Skeletal muscle satellite cell (primary cell): ENCODE data around the gene ORAI3.

ENCODE experiments used
- H3K27me3 ChIP-seq: 2 replicates; pipeline ENCODE4 v1.7.0; 2013; ENCODE audit warnings: low read length; ENCODE audit not compliant: control insufficient read depth, insufficient read depth
- H3K36me3 ChIP-seq: 2 replicates; pipeline ENCODE4 v1.7.0; 2013; ENCODE audit warnings: mild to moderate bottlenecking, control low read depth, low read length; ENCODE audit not compliant: insufficient read depth
- H3K4me1 ChIP-seq: 2 replicates; pipeline ENCODE4 v1.7.0; 2013; ENCODE audit warnings: low read length; ENCODE audit not compliant: control insufficient read depth, insufficient read depth
- H3K4me2 ChIP-seq: 2 replicates; pipeline ENCODE4 v1.7.0; 2013; ENCODE audit warnings: mild to moderate bottlenecking, low read length
- H3K4me3 ChIP-seq: 2 replicates; pipeline ENCODE4 v1.7.0; 2013; ENCODE audit warnings: low read length
- H3K9ac ChIP-seq: 2 replicates; pipeline ENCODE4 v1.7.0; 2013; ENCODE audit warnings: mild to moderate bottlenecking, low read depth, low read length, moderate library complexity
- H3K9me3 ChIP-seq: replicated peaks from 2 replicates; pipeline ENCODE4 v1.7.0; 2013; ENCODE audit warnings: mild to moderate bottlenecking, control low read depth, low read length

ORAI3 gene

DNA sequence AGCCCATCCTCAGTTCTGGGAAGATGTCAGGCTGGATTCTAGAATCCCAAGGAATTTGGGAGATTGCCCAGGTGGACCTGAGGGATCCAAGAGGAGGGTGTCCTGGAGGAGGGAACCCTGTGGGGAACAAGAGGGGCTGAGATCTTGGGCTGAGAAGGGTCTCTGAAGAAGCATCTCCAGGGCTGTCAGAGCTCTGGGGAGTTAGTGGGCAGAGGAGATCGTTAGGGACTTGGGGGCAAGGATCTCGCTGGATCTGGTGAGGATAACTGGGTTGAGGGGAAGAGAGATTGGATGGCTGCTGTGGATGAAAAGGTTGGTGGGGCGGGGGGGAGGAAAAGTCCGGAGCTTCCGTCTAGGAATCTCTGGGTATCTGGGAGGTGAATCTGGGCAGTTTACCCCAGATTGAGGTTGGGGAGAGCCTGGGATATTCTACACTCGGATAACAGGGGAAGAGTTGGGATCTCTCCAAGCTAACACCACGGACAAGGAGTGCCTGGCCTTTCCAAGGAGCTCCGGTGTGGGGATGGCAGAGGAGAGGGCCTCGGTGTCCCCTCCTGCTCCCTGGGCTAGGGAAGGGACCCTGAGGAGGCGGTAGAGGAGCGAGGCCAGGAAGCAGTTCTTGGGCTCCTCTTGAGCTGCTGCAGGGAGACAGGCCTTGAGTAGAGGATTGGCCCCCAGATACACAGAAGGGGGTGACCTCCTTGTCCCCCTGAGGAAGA lies 23.8 kb upstream of the ORAI3 start:
- H3K36me3 ChIP-seq = peaks cover 15% of the 10 kb centered on the region
- peak overlapping the region; percentile 72 for H3K9ac ChIP-seq
- H3K4me1 ChIP-seq = peaks cover 10% of the 10 kb centered on the region
- no peaks in the 10 kb centered on the region for H3K27me3 ChIP-seq
- H3K9me3 ChIP-seq = no peaks in the 10 kb centered on the region
- H3K4me3 ChIP-seq = peak overlapping the region; percentile 72
- peak overlapping the region; percentile 83 for H3K4me2 ChIP-seq

DNA sequence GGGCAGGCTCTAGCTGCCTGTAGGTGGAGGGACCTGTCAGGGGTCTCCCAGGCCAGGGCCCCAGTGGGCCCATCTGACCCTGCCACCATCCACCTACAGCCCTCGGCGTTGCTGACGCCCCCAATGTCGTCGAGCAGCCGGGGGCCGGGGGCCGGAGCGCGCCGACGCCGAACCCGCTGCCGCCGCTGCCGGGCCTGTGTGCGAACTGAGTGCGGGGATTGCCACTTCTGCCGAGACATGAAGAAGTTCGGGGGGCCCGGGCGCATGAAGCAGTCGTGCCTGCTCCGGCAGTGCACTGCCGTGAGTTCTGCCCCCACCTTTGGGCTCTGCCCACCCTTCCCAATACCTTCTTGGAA lies 23.3 kb upstream of the ORAI3 start:
- H3K9me3 ChIP-seq = no peaks in the 10 kb centered on the region
- no peaks in the 10 kb centered on the region for H3K27me3 ChIP-seq
- no peak overlapping the region for H3K4me3 ChIP-seq
- peaks cover 10% of the 10 kb centered on the region for H3K4me1 ChIP-seq
- H3K36me3 ChIP-seq = peaks cover 18% of the 10 kb centered on the region
- peak overlapping the region; percentile 83 for H3K4me2 ChIP-seq
- no peak overlapping the region for H3K9ac ChIP-seq

DNA sequence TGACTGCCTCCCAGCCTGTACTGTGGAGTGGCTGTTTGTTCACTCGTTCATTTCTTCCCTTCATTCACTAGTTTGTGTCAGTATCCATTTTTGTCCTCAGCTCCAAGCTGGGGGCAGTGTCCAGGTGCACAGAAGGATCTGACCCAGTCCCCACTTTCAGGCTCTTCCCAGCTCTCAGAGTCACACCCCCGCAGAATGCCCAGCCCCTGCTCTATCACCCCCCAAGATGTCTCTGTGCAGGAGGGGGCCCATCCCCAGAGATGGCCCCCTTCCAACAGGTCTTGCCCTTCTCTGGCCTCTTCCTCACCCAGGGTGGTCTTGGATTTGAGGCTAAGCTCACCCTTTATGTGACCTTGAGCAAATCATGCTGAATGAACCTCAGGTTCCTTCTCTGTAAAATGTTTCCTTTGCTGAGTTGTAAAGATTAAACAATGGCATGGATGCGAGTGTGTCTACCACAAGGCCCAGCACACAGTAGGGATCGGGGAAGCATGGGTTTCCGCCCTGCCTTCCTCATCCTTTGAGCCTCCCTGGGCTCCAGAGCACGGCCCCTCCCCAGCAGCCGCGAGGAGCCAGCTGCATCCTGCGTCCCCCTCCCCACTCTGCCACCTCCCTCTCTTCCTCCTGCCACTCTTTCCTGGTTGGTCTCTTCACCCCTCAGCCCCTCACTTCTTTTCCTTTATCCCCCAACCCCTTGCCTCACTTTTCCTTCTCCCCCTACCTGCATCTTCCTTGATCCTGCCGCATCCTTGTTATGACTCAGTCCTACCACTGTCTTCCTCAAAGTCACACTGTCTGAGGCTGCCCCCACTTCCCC lies 22.7 kb upstream of the ORAI3 start:
- Histone ChIP-seq H3K36me3 (peaks cover 24% of the 10 kb centered on the region), H3K27me3 (no peaks in the 10 kb centered on the region), H3K4me1 (peaks cover 10% of the 10 kb centered on the region), H3K4me2 (no peak overlapping the region), H3K4me3 (no peak overlapping the region), H3K9ac (no peak overlapping the region), H3K9me3 (no peaks in the 10 kb centered on the region)

GRCh38 chr16:30926937-30927788 lies 21.7 kb upstream of the ORAI3 start:
- H3K4me3 ChIP-seq = no peak overlapping the region
- no peaks in the 10 kb centered on the region for H3K9me3 ChIP-seq
- H3K4me1 ChIP-seq = peaks cover 6% of the 10 kb centered on the region
- H3K9ac ChIP-seq = no peak overlapping the region
- H3K27me3 ChIP-seq = no peaks in the 10 kb centered on the region
- peaks cover 30% of the 10 kb centered on the region for H3K36me3 ChIP-seq
- H3K4me2 ChIP-seq = no peak overlapping the region

- H3K9me3 ChIP-seq = no peaks in the 10 kb centered on the region
- H3K4me1 ChIP-seq = peaks cover 6% of the 10 kb centered on the region
- H3K36me3 ChIP-seq = peaks cover 33% of the 10 kb centered on the region
- H3K27me3 ChIP-seq = no peaks in the 10 kb centered on the region
- no peak overlapping the region for H3K4me2 ChIP-seq
- no peak overlapping the region for H3K4me3 ChIP-seq
- no peak overlapping the region for H3K9ac ChIP-seq
These were observed 21.0 kb upstream of the ORAI3 start for GRCh38 chr16:30927789-30928378.

GRCh38 chr16:30928390-30928789 lies 20.5 kb upstream of the ORAI3 start:
- Histone ChIP-seq H3K4me2 (no peak overlapping the region), H3K36me3 (peaks cover 33% of the 10 kb centered on the region)

GRCh38 chr16:30929167-30929566 lies 19.7 kb upstream of the ORAI3 start:
- Histone ChIP-seq H3K4me2 (no peak overlapping the region), H3K4me3 (no peak overlapping the region), H3K9ac (no peak overlapping the region), H3K9me3 (no peaks in the 10 kb centered on the region), H3K27me3 (no peaks in the 10 kb centered on the region), H3K4me1 (peaks cover 6% of the 10 kb centered on the region), H3K36me3 (peaks cover 33% of the 10 kb centered on the region)

More at GRCh38 chr16:30928390-30928789, 20.5 kb upstream of the ORAI3 start:
- no peaks in the 10 kb centered on the region for H3K27me3 ChIP-seq
- H3K9me3 ChIP-seq = no peaks in the 10 kb centered on the region
- H3K4me1 ChIP-seq = peaks cover 6% of the 10 kb centered on the region
- no peak overlapping the region for H3K4me3 ChIP-seq
- H3K9ac ChIP-seq = no peak overlapping the region

- Histone ChIP-seq H3K4me3 (no peak overlapping the region), H3K4me1 (peaks cover 3% of the 10 kb centered on the region), H3K36me3 (peaks cover 40% of the 10 kb centered on the region), H3K4me2 (no peak overlapping the region), H3K9ac (no peak overlapping the region), H3K27me3 (no peaks in the 10 kb centered on the region), H3K9me3 (no peaks in the 10 kb centered on the region)
These were observed 18.7 kb upstream of the ORAI3 start for GRCh38 chr16:30930160-30930571.

GRCh38 chr16:30931068-30931650 lies 17.7 kb upstream of the ORAI3 start:
- Histone ChIP-seq H3K9ac (no peak overlapping the region), H3K9me3 (no peaks in the 10 kb centered on the region), H3K4me3 (no peak overlapping the region), H3K4me1 (no peaks in the 10 kb centered on the region), H3K4me2 (no peak overlapping the region), H3K36me3 (peaks cover 44% of the 10 kb centered on the region), H3K27me3 (no peaks in the 10 kb centered on the region)

- Histone ChIP-seq H3K4me1 (no peaks in the 10 kb centered on the region), H3K4me2 (no peak overlapping the region), H3K27me3 (no peaks in the 10 kb centered on the region), H3K9ac (no peak overlapping the region), H3K9me3 (no peaks in the 10 kb centered on the region), H3K4me3 (no peak overlapping the region), H3K36me3 (peaks cover 33% of the 10 kb centered on the region)
These were observed 13.9 kb upstream of the ORAI3 start for GRCh38 chr16:30934827-30935557.
